K562 (cell line): ENCODE results near the gene COL23A1.

Experiments
- CTCF ChIP-seq, 3 experiments: IDR thresholded peaks in 2 of 3; conservative IDR thresholded peaks in 1 of 3; 2 replicates each; pipeline ENCODE4 v1.5.1; 2011 to 2012; ENCODE audit warnings: low read length in 3 of 3, mild to moderate bottlenecking in 3 of 3, control low read depth in 2 of 3, improper control_type of control experiment in 1 of 3, inconsistent platforms in 1 of 3, low read depth in 1 of 3, mixed read lengths in 1 of 3, moderate library complexity in 1 of 3; ENCODE audit not compliant: insufficient read depth in 2 of 3
- EP300 ChIP-seq: IDR thresholded peaks from 2 replicates; pipeline ENCODE4 v1.6.1; 2012; ENCODE audit warnings: low read length, improper control_type of control experiment
- HDAC1 ChIP-seq, 2 experiments: fragments of 450-650 bp; IDR thresholded peaks; 2 replicates each; pipeline ENCODE4 v1.6.1; 2016 to 2017; ENCODE audit warnings: inconsistent platforms in 1 of 2, mild to moderate bottlenecking in 1 of 2, moderate library complexity in 1 of 2
- NFATC3 ChIP-seq: fragments of 450-650 bp; IDR thresholded peaks from 2 replicates; pipeline ENCODE4 v1.6.1; 2017; ENCODE audit warnings: mild to moderate bottlenecking
- SP1 ChIP-seq: sonication (generic); formaldehyde crosslinking; IDR thresholded peaks from 2 replicates; pipeline ENCODE4 v1.8.1; 2022; ENCODE audit warnings: mild to moderate bottlenecking, missing genetic modification reagents
- SRSF9 ChIP-seq: fragments of 200-400 bp; formaldehyde crosslinking; IDR thresholded peaks from 2 replicates; pipeline ENCODE4 v1.6.1; 2017; ENCODE audit warnings: low read depth, low read length, borderline replicate concordance
- ZBTB1 ChIP-seq: sonication (generic); formaldehyde crosslinking; IDR thresholded peaks from 2 replicates; pipeline ENCODE4 v1.8.1; 2023; ENCODE audit warnings: missing genetic modification reagents, low read depth, mild to moderate bottlenecking, borderline replicate concordance

- no peak for TF ChIP-seq SRSF9
- TF ChIP-seq NFATC3: no peak
- no peak for TF ChIP-seq CTCF (IDR thresholded peaks at IDR 0.05 in 2 of 3, conservative IDR thresholded peaks at IDR 0.05 in 1 of 3; ENCODE audit: insufficient read depth in 2 of 3, low read depth in 1 of 3, low read length in 3 of 3)
- TF ChIP-seq HDAC1 (IDR thresholded peaks at IDR 0.05): no peak
- TF ChIP-seq EP300: no peak
- no peak for TF ChIP-seq SP1
- TF ChIP-seq ZBTB1 (CRISPR knock-in tag): no peak
Observed at GRCh38 chr5:178476972-178477754, 113.0 kb downstream of the COL23A1 start.
